ENCODE data around the gene PIK3R1. TPM values are rescaled to one million over a fixed set of nuclear protein-coding genes. Genes with fewer than 3 reads are reported as not detected.

Gene PIK3R1
- total and polyA plus RNA-seq, 2 of the 4 experiments (the other 2 are of a cell fraction): 2.4 to 9.3 TPM

- ChIA-PET CTCF (no interaction called here), POLR2A (ENCODE audit: unreplicated experiment) (no interaction called here)
- no peak overlapping the region for H2AK5ac ChIP-seq (ENCODE audit: low read depth, low read length)
- peaks cover 8% of the 10 kb centered on the region for H3K36me3 ChIP-seq (ENCODE audit: control insufficient read depth, insufficient read depth, low read length)
- H3K4ac ChIP-seq (ENCODE audit: low read depth, low read length): no peak overlapping the region
- no peak overlapping the region for H3K14ac ChIP-seq (replicated peaks; ENCODE audit: low read depth, low read length)
- no peak overlapping the region for H2AFZ ChIP-seq (replicated peaks; ENCODE audit: low read length, poor library complexity)
- no peak overlapping the region for H4K91ac ChIP-seq (ENCODE audit: insufficient read depth, low read depth, low read length)
- H3K4me3 ChIP-seq (ENCODE audit: insufficient read depth, low read depth, low read length): no peak overlapping the region
- ATAC-seq (ENCODE audit: low read depth) (no peak), DNase-seq (no peak)
- no peak overlapping the region for H2BK5ac ChIP-seq (ENCODE audit: low read depth, low read length, poor library complexity, severe bottlenecking)
- H2AK9ac ChIP-seq (replicated peaks; ENCODE audit: low read depth, low read length, poor library complexity): no peak overlapping the region
- no peak overlapping the region for H3K27ac ChIP-seq (ENCODE audit: insufficient read depth, low read length)
- H3K9me3 ChIP-seq (ENCODE audit: control insufficient read depth, insufficient read depth, low read length): 0 out of 2 replicates have a peak, but pooled peaks cover 2% of the 10 kb centered on the region
- no peak for TF ChIP-seq RFX5 (IDR thresholded peaks at IDR 0.05; ENCODE audit: low read depth, low read length)
- no peak for TF ChIP-seq ELK1 (IDR thresholded peaks at IDR 0.05; ENCODE audit: borderline replicate concordance, low read depth, low read length)
- no peak for TF ChIP-seq SMC3 (IDR thresholded peaks at IDR 0.05; ENCODE audit: low read depth, low read length)
- TF ChIP-seq MAZ (IDR thresholded peaks at IDR 0.05; ENCODE audit: borderline replicate concordance, low read depth, low read length): no peak
- TF ChIP-seq MAFK (IDR thresholded peaks at IDR 0.05; ENCODE audit: low read depth, low read length): no peak
- no peak for TF ChIP-seq CEBPB (IDR thresholded peaks at IDR 0.05; ENCODE audit: low read depth, low read length)
- TF ChIP-seq CHD1 (IDR thresholded peaks at IDR 0.05; ENCODE audit: low read depth, low read length): no peak
- no peak for TF ChIP-seq NFE2L2 (IDR thresholded peaks at IDR 0.05; ENCODE audit: low read depth, low read length)
- no peak for TF ChIP-seq BHLHE40 (IDR thresholded peaks at IDR 0.05; ENCODE audit: low read depth, low read length)
- no peak for TF ChIP-seq FOS (IDR thresholded peaks at IDR 0.05; ENCODE audit: low read depth, low read length)
- TF ChIP-seq RAD21 (IDR thresholded peaks at IDR 0.05; ENCODE audit: low read length): no peak
- TF ChIP-seq RCOR1 (IDR thresholded peaks at IDR 0.05; ENCODE audit: insufficient replicate concordance, low read length): no peak
- no peak for TF ChIP-seq POLR2A (IDR thresholded peaks at IDR 0.05; ENCODE audit: low read depth, low read length)
- TF ChIP-seq, protein P1, sequence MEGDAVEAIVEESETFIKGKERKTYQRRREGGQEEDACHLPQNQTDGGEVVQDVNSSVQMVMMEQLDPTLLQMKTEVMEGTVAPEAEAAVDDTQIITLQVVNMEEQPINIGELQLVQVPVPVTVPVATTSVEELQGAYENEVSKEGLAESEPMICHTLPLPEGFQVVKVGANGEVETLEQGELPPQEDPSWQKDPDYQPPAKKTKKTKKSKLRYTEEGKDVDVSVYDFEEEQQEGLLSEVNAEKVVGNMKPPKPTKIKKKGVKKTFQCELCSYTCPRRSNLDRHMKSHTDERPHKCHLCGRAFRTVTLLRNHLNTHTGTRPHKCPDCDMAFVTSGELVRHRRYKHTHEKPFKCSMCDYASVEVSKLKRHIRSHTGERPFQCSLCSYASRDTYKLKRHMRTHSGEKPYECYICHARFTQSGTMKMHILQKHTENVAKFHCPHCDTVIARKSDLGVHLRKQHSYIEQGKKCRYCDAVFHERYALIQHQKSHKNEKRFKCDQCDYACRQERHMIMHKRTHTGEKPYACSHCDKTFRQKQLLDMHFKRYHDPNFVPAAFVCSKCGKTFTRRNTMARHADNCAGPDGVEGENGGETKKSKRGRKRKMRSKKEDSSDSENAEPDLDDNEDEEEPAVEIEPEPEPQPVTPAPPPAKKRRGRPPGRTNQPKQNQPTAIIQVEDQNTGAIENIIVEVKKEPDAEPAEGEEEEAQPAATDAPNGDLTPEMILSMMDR (conservative IDR thresholded peaks at IDR 0.05; ENCODE audit: low read depth, low read length): no peak
- no peak for TF ChIP-seq MXI1 (IDR thresholded peaks at IDR 0.05; ENCODE audit: borderline replicate concordance, low read depth, low read length)
- H2BK15ac ChIP-seq (ENCODE audit: low read depth, low read length): no peak overlapping the region
- H2BK20ac ChIP-seq (ENCODE audit: low read depth, low read length): no peak overlapping the region
- no peak overlapping the region for H3K56ac ChIP-seq (ENCODE audit: extremely low read depth, insufficient read depth, low read length)
- peaks cover 28 to 62% of the 10 kb centered on the region in 2 experiments for H3K79me1 ChIP-seq (ENCODE audit: low read depth in 1 of 2, low read length in 2 of 2)
- no peaks in the 10 kb centered on the region for H3K27me3 ChIP-seq (ENCODE audit: control insufficient read depth, insufficient read depth, low read length)
- no peak overlapping the region for H4K8ac ChIP-seq (ENCODE audit: low read depth in 2 of 2, low read length in 2 of 2)
- H3K4me2 ChIP-seq (ENCODE audit: low read depth, low read length): no peak overlapping the region
- no peak overlapping the region for H3K18ac ChIP-seq (ENCODE audit: low read depth, low read length)
- H2BK120ac ChIP-seq (ENCODE audit: low read depth, low read length): no peak overlapping the region
- H3K4me1 ChIP-seq (ENCODE audit: control insufficient read depth, insufficient read depth, low read length): peaks cover 7% of the 10 kb centered on the region
- in situ Hi-C loops (cut with MboI; ENCODE audit: low sequenced_read_pairs): no loop called here
- H4K20me1 ChIP-seq (ENCODE audit: insufficient read depth, low read length): peaks cover 8% of the 10 kb centered on the region; the same call in 1 of the 2 replicates
- no peak overlapping the region for H4K5ac ChIP-seq (ENCODE audit: low read depth, low read length)
- no peak overlapping the region for H3K23ac ChIP-seq (ENCODE audit: low read depth, low read length)
- dilution Hi-C loops (cut with HindIII; ENCODE audit: low sequenced_read_pairs, unreplicated experiment): no loop called here
- WGBS, 2 experiments (ENCODE audit: extremely low coverage in 2 of 2, insufficient read length in 1 of 2): 92% methylated on average over 2 of the region's 3 CpGs; no CpG with 5 or more reads in 1 of the 2 experiments
- no peak overlapping the region for H3K9ac ChIP-seq (ENCODE audit: low read depth, low read length)
- intact Hi-C loops (cut with micrococcal nuclease): no loop called here
- no TSS peak for BruUV-seq (replicated peaks)
- H3K9me1 ChIP-seq (ENCODE audit: insufficient read depth, low read length): peaks cover 11% of the 10 kb centered on the region
Observed at GRCh38 chr5:68222310-68222709, 6.8 kb downstream of the PIK3R1 start.
